Activated CD8-positive, alpha-beta memory T cell treated with anti-CD3 and anti-CD28 coated beads, Interleukin-2, amount 50 U/mL, for 4 hours (primary cell): ENCODE results near the gene SPAG8.

Experiments
- DNase-seq: peaks from one replicate; pipeline ENCODE4 v3.0.0-alpha.2; 2020

SPAG8 gene

GRCh38 chr9:35771075-35771433 lies 41.0 kb downstream of the SPAG8 start:
- no peak for DNase-seq

GRCh38 chr9:35769763-35770162 lies 42.3 kb downstream of the SPAG8 start:
- no peak for DNase-seq

- no peak for DNase-seq
Measured at GRCh38 chr9:35767458-35767857, 44.6 kb downstream of the SPAG8 start.

- no peak for DNase-seq
Measured at GRCh38 chr9:35766997-35767396, 45.1 kb downstream of the SPAG8 start.

- DNase-seq = no peak
Measured at GRCh38 chr9:35763803-35764202, 48.3 kb downstream of the SPAG8 start.

GRCh38 chr9:35763181-35763580 lies 48.9 kb downstream of the SPAG8 start:
- DNase-seq = no peak

- no peak for DNase-seq
Measured at GRCh38 chr9:35760651-35761050, 51.4 kb downstream of the SPAG8 start.

- DNase-seq = no peak
Measured at GRCh38 chr9:35759795-35760194, 52.3 kb downstream of the SPAG8 start.
